ENCODE measurements around the gene UGT1A1. TPM values are rescaled to one million over a fixed set of nuclear protein-coding genes. Genes with fewer than 3 reads are reported as not detected.
"Not testable (repeated sequence)": the region's sequence is repeated elsewhere in the genome, so short reads cannot be mapped to it uniquely, and the experiment has no call there.

Gene UGT1A1
- total RNA-seq, 1 donor from 2014 or later: not detected

DNA sequence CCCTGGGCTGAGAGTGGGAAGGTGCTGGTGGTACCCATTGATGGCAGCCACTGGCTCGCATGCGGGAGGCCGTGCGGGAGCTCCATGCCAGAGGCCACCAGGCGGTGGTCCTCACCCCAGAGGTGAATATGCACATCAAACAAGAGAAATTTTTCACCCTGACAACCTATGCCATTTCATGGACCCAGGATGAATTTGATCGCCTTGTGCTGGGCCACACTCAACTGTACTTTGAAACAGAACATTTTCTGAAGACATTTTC, 12.9 kb upstream of the UGT1A1 start:
- TF ChIP-seq, protein P1, sequence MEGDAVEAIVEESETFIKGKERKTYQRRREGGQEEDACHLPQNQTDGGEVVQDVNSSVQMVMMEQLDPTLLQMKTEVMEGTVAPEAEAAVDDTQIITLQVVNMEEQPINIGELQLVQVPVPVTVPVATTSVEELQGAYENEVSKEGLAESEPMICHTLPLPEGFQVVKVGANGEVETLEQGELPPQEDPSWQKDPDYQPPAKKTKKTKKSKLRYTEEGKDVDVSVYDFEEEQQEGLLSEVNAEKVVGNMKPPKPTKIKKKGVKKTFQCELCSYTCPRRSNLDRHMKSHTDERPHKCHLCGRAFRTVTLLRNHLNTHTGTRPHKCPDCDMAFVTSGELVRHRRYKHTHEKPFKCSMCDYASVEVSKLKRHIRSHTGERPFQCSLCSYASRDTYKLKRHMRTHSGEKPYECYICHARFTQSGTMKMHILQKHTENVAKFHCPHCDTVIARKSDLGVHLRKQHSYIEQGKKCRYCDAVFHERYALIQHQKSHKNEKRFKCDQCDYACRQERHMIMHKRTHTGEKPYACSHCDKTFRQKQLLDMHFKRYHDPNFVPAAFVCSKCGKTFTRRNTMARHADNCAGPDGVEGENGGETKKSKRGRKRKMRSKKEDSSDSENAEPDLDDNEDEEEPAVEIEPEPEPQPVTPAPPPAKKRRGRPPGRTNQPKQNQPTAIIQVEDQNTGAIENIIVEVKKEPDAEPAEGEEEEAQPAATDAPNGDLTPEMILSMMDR (conservative IDR thresholded peaks at IDR 0.05; ENCODE audit: low read depth, low read length): no peak
- H3K4me3 ChIP-seq (ENCODE audit: low read depth, low read length): no peak overlapping the region
- DNase-seq (ENCODE audit: low read depth): no peak

GRCh38 chr2:233750689-233751088, 9.4 kb upstream of the UGT1A1 start:
- DNase-seq (ENCODE audit: low read depth); H3K4me3 ChIP-seq (ENCODE audit: low read depth, low read length): not testable (repeated sequence)

- DNase-seq (ENCODE audit: low read depth); H3K4me3 ChIP-seq (ENCODE audit: low read depth, low read length): not testable (repeated sequence)
These were observed 8.7 kb upstream of the UGT1A1 start for GRCh38 chr2:233751212-233752009.

DNA sequence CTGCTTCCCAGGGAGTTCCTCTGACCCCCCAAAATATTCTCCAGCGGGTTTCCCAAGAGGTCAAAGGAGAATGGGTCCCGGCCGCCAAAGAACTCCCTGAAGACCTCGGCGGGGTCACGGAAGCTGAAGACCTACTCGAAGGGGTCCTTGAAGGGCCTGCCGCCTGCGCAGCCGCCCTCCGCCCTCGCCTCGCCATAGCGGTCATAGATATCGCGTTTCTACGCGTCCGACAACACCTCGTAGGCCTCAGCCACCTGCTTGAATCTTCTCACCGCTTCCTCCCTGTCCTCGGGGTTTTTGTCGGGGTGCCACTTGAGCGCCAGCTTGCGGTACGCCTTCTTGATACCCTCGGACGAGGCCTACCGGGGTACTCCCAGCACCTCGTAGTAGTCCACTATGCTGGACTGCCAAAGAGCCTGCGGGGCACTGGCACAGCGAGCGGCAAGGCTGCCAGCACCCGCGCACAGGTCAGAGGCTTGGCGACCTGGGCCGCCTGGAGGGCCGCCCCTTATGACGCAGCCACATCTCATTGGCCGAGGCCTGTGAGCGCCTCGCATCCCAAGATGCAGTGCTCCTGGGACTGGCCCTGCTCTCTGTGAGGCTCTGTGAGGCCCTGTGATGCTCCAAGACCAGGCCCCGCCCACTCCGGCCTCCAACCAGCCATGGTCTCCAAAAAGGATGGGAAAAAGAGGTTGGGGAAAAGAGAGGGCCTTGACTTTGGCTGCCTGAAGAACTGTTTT, 5.0 kb upstream of the UGT1A1 start:
- TF ChIP-seq, protein P1 (conservative IDR thresholded peaks at IDR 0.05; ENCODE audit: low read depth, low read length): no peak
- no peak for DNase-seq (ENCODE audit: low read depth)
- no peak overlapping the region for H3K4me3 ChIP-seq (ENCODE audit: low read depth, low read length)

GRCh38 chr2:233756429-233757081, 3.5 kb upstream of the UGT1A1 start:
- DNase-seq (ENCODE audit: low read depth): no peak
- TF ChIP-seq, protein P1 (conservative IDR thresholded peaks at IDR 0.05; ENCODE audit: low read depth, low read length): no peak
- H3K4me3 ChIP-seq (ENCODE audit: low read depth, low read length): no peak overlapping the region

DNA sequence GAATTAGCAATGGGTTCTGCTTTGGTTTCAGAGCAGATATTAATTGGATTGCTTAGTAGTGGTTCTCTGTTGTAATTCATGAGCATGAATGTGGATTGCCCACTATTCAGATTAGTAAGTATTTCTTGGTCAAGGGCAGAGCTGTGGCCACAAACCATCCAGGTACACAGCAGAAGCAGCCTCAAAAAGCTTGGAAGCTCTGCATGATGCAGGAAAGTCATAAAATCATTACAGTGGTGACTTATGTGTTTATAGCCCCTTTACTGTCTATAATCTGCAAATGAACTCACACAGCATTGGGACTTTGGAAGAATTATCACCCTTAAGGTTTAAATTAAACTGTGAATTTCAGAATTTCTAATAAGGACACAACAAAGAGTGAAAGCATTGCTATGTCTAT, 1.9 kb upstream of the UGT1A1 start:
- H3K4me3 ChIP-seq (ENCODE audit: low read depth, low read length): no peak overlapping the region
- TF ChIP-seq, protein P1 (conservative IDR thresholded peaks at IDR 0.05; ENCODE audit: low read depth, low read length): no peak
- DNase-seq (ENCODE audit: low read depth): no peak

DNA sequence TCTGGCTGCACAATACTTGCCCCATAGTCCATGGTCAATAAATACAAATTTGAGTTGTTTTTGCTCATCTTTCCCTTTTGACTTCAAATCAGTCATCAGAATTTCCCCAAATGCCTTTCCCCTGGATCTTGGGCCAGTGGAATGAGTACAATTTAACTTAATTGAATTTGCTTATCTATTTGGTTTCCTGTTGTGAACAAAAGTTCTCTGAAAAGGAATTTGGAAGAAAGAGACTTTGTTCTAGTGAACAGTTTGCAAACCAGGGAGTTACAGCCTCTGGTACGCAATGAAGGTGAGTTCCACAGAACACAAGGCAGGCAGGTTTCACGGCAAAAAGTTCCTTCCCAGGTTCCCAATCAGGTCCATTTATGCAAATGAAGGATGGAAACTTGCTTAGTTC, 1.2 kb upstream of the UGT1A1 start:
- TF ChIP-seq, protein P1 (conservative IDR thresholded peaks at IDR 0.05; ENCODE audit: low read depth, low read length): no peak
- no peak for DNase-seq (ENCODE audit: low read depth)
- no peak overlapping the region for H3K4me3 ChIP-seq (ENCODE audit: low read depth, low read length)

All from epithelial cell of proximal tubule (primary cell).